Measurements from ENCODE around the gene KLHL15. TPM values are rescaled to one million over a fixed set of nuclear protein-coding genes. Genes with fewer than 3 reads are reported as not detected.

The KLHL15 gene
- total and polyA plus RNA-seq, 2 donors from 2014 or later = 2.2 to 7.2 TPM

DNA sequence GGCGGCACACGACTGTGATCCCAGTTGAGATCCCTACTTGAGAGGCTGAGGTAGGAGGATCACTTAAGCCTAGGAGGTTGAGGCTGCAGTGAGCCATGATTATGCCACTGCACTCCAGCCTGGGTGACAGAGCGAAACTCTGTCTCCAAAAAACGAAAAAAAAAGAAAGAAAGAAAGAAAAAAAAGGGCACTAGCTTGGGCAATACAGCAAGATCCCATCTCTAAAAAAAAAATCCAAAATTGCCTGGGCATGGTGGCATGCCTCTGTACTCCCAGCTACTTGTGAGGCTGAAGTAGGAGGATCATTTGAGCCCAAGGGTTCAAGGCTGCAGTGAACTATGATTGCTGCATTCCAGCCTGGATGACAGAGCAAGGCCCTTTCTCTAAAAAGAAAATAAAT is 10.7 kb upstream of the KLHL15 start:
- H3K9me3 ChIP-seq (ENCODE audit: control insufficient read depth in 2 of 3, insufficient read depth in 1 of 3, low read length in 3 of 3) = no peaks in the 10 kb centered on the region
- DNase-seq (no peak), FAIRE-seq (no peak)
- TF ChIP-seq, protein P1, sequence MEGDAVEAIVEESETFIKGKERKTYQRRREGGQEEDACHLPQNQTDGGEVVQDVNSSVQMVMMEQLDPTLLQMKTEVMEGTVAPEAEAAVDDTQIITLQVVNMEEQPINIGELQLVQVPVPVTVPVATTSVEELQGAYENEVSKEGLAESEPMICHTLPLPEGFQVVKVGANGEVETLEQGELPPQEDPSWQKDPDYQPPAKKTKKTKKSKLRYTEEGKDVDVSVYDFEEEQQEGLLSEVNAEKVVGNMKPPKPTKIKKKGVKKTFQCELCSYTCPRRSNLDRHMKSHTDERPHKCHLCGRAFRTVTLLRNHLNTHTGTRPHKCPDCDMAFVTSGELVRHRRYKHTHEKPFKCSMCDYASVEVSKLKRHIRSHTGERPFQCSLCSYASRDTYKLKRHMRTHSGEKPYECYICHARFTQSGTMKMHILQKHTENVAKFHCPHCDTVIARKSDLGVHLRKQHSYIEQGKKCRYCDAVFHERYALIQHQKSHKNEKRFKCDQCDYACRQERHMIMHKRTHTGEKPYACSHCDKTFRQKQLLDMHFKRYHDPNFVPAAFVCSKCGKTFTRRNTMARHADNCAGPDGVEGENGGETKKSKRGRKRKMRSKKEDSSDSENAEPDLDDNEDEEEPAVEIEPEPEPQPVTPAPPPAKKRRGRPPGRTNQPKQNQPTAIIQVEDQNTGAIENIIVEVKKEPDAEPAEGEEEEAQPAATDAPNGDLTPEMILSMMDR (IDR thresholded peaks at IDR 0.05; ENCODE audit: borderline replicate concordance, extremely low read depth, insufficient read depth) = no peak
- intact Hi-C loops (cut with DNase I) = no loop called here
- no peaks in the 10 kb centered on the region for H3K27me3 ChIP-seq (ENCODE audit: control insufficient read depth, insufficient read depth, low read length)
- no peak overlapping the region for H3K9ac ChIP-seq (ENCODE audit: low read length in 3 of 3)
- no peaks in the 10 kb centered on the region for H3K4me1 ChIP-seq (ENCODE audit: control insufficient read depth in 2 of 3, insufficient read depth in 2 of 3, low read depth in 1 of 3, low read length in 3 of 3)
- H3K36me3 ChIP-seq (ENCODE audit: control insufficient read depth in 2 of 3, insufficient read depth in 3 of 3, low read length in 3 of 3) = no peaks in the 10 kb centered on the region
- H3K4me3 ChIP-seq (ENCODE audit: low read length in 3 of 3) = no peak overlapping the region
- no peak overlapping the region for H3K27ac ChIP-seq (ENCODE audit: low read depth in 2 of 2, low read length in 2 of 2)

DNA sequence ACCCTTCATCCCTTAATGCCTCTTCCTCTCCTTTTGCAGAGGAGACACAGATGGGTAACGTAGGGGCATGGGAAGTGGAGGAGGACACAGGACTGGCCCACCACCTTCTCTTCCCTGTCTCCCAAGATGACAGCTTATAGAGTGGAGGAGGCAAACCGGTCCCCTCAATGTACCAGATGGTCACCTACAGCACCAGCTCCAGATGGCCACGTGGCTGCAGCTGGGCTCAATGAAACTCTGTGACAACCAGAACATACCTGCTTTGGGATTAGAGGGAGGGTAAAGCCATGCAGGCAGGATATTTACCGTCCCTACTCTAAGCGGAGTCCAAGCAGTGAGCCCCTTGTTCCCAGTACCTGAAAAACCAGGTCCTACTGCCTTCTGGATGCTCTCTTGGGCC is 7.5 kb upstream of the KLHL15 start:
- Histone ChIP-seq H3K9me3 (ENCODE audit: control insufficient read depth in 2 of 3, insufficient read depth in 1 of 3, low read length in 3 of 3) (no peaks in the 10 kb centered on the region), H3K36me3 (ENCODE audit: control insufficient read depth in 2 of 3, insufficient read depth in 3 of 3, low read length in 3 of 3) (no peaks in the 10 kb centered on the region), H3K27ac (ENCODE audit: low read depth in 2 of 2, low read length in 2 of 2) (no peak overlapping the region), H3K4me1 (ENCODE audit: control insufficient read depth in 2 of 3, insufficient read depth in 2 of 3, low read depth in 1 of 3, low read length in 3 of 3) (no peaks in the 10 kb centered on the region), H3K27me3 (ENCODE audit: control insufficient read depth, insufficient read depth, low read length) (peaks cover 2% of the 10 kb centered on the region), H3K4me3 (ENCODE audit: low read length in 3 of 3) (no peak overlapping the region), H3K9ac (ENCODE audit: low read length in 3 of 3) (no peak overlapping the region)
- DNase-seq (no peak), FAIRE-seq (no peak)
- TF ChIP-seq, protein P1 (IDR thresholded peaks at IDR 0.05; ENCODE audit: borderline replicate concordance, extremely low read depth, insufficient read depth) = no peak
- intact Hi-C loops (cut with DNase I) = no loop called here

DNA sequence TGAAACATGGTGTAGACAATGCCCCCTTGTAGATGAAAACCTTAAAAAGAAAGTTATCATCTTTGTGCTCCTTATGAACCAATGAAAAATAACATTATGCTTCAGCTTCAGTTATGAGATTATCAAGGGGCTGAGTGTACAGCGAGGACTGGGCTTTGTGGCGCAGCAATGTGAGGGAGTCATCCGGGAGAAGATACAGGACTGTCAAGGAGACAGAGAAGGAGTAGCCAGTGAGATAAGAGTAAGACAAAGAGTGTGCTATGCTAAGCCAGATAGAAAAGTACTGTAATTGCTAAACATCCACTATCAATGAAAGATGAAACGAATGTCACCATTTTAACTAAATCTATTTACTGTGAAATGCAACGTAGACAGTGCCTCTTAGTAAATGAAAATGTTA is 3.6 kb upstream of the KLHL15 start:
- no peak for FAIRE-seq

More for the DNA sequence above, 3.6 kb upstream of the KLHL15 start:
- H3K4me3 ChIP-seq (ENCODE audit: low read length in 3 of 3) = no peak overlapping the region
- intact Hi-C loops (cut with DNase I) = no loop called here
- TF ChIP-seq, protein P1 (IDR thresholded peaks at IDR 0.05; ENCODE audit: borderline replicate concordance, extremely low read depth, insufficient read depth) = no peak
- H3K27ac ChIP-seq (ENCODE audit: low read depth in 2 of 2, low read length in 2 of 2) = no peak overlapping the region
- no peaks in the 10 kb centered on the region for H3K36me3 ChIP-seq (ENCODE audit: control insufficient read depth in 2 of 3, insufficient read depth in 3 of 3, low read length in 3 of 3)
- H3K9ac ChIP-seq (ENCODE audit: low read length in 3 of 3) = no peak overlapping the region
- no peaks in the 10 kb centered on the region for H3K4me1 ChIP-seq (ENCODE audit: control insufficient read depth in 2 of 3, insufficient read depth in 2 of 3, low read depth in 1 of 3, low read length in 3 of 3)
- H3K27me3 ChIP-seq (ENCODE audit: control insufficient read depth, insufficient read depth, low read length) = peaks cover 5% of the 10 kb centered on the region
- DNase-seq = no peak
- H3K9me3 ChIP-seq (ENCODE audit: control insufficient read depth in 2 of 3, insufficient read depth in 1 of 3, low read length in 3 of 3) = no peaks in the 10 kb centered on the region

Data from kidney (tissue), 14 donors.